K562 (cell line): ENCODE results near the gene NEMF. TPM values are rescaled to one million over a fixed set of nuclear protein-coding genes. Genes with fewer than 3 reads are reported as not detected.

Source experiments
- BRD4 ChIP-seq: fragments of 200-600 bp; sonication (generic); IDR thresholded peaks from 2 replicates; pipeline ENCODE4 v1.6.1; 2017; ENCODE audit warnings: inconsistent platforms
- CREM ChIP-seq: IDR thresholded peaks from 2 replicates; pipeline ENCODE4 v1.6.1; 2014; ENCODE audit warnings: antibody characterized with exemption, low read depth
- ELF2 ChIP-seq: fragments of 250-450 bp; sonication (Bioruptor Pico); IDR thresholded peaks from 2 replicates; pipeline ENCODE4 v1.5.0; 2021; ENCODE audit warnings: mild to moderate bottlenecking
- ETV6 ChIP-seq, 3 experiments: fragments of 150-350 bp in 1 of 3; sonication (generic) in 1 of 3; formaldehyde crosslinking in 1 of 3; IDR thresholded peaks; 2 replicates each; pipeline versions ENCODE4 v1.6.1 to v1.8.0; 2014 to 2022; ENCODE audit warnings: borderline replicate concordance in 2 of 3, low read depth in 2 of 3, antibody characterized with exemption in 1 of 3, low read length in 1 of 3, mild to moderate bottlenecking in 1 of 3, missing genetic modification reagents in 1 of 3
- FIP1L1 ChIP-seq: fragments of 200-400 bp; formaldehyde crosslinking; IDR thresholded peaks from 2 replicates; pipeline ENCODE4 v1.6.1; 2018; ENCODE audit warnings: mild to moderate bottlenecking, low read depth, low read length; ENCODE audit not compliant: poor library complexity, severe bottlenecking
- IRF2 ChIP-seq: sonication (generic); formaldehyde crosslinking; IDR thresholded peaks from 2 replicates; pipeline ENCODE4 v1.8.1; 2022; ENCODE audit warnings: mild to moderate bottlenecking, missing genetic modification reagents
- NCOA4 ChIP-seq: fragments of 450-650 bp; IDR thresholded peaks from 2 replicates; pipeline ENCODE4 v1.6.1; 2018; ENCODE audit warnings: mild to moderate bottlenecking; ENCODE audit not compliant: partially characterized antibody
- RB1 ChIP-seq: fragments of 450-650 bp; IDR thresholded peaks from 2 replicates; pipeline ENCODE4 v1.6.1; 2017; ENCODE audit warnings: low read depth, mild to moderate bottlenecking
- RBM25 ChIP-seq: fragments of 200-400 bp; formaldehyde crosslinking; IDR thresholded peaks from 2 replicates; pipeline ENCODE4 v1.6.1; 2018; ENCODE audit warnings: low read length, low read depth, moderate library complexity; ENCODE audit not compliant: severe bottlenecking
- SIN3A ChIP-seq, 2 experiments: fragments of 150-350 bp in 1 of 2; IDR thresholded peaks; 2 replicates each; pipeline ENCODE4 v1.6.1; 2011 to 2016; ENCODE audit warnings: borderline replicate concordance in 2 of 2, low read depth in 2 of 2, low read length in 2 of 2, mild to moderate bottlenecking in 2 of 2, moderate library complexity in 2 of 2; ENCODE audit not compliant: control insufficient read depth in 1 of 2
- SMAD4 ChIP-seq: fragments of 250-450 bp; sonication (Bioruptor Pico); conservative IDR thresholded peaks from 2 replicates; pipeline ENCODE4 v1.8.0; 2021; ENCODE audit warnings: inconsistent platforms, mild to moderate bottlenecking, moderate library complexity
- SOX6 ChIP-seq: fragments of 450-650 bp; IDR thresholded peaks from 2 replicates; pipeline ENCODE4 v1.6.1; 2014; ENCODE audit warnings: mild to moderate bottlenecking
- SRSF3 ChIP-seq: fragments of 200-400 bp; formaldehyde crosslinking; IDR thresholded peaks from 2 replicates; pipeline ENCODE4 v1.6.1; 2016; ENCODE audit warnings: mild to moderate bottlenecking, low read length, moderate library complexity; ENCODE audit not compliant: insufficient read depth
- ZBTB1 ChIP-seq: sonication (generic); formaldehyde crosslinking; IDR thresholded peaks from 2 replicates; pipeline ENCODE4 v1.8.1; 2023; ENCODE audit warnings: missing genetic modification reagents, low read depth, mild to moderate bottlenecking, borderline replicate concordance
- ZFX ChIP-seq: sonication (generic); formaldehyde crosslinking; IDR thresholded peaks from 2 replicates; pipeline ENCODE4 v1.8.0; 2022; ENCODE audit warnings: mild to moderate bottlenecking, missing genetic modification reagents, moderate library complexity
- polyA plus RNA-seq, 8 experiments: library from polyadenylated mRNA; depleted of rRNA in 4 of 8; stranded (reverse) in 5 of 8; unstranded in 3 of 8; fragments of >200 nt; fragmentation: Nextera tagmentation in 2 of 8; fragmentation: Illumina TruSeq in 1 of 8; extraction: Ambion mirVana in 2 of 8; extraction: Trizol in 1 of 8; gene quantifications; 2 replicates each; pipeline versions ENCODE4 v1.2.1 to v1.2.3, GENCODE V29; 2011 to 2014; ENCODE audit warnings: inconsistent platforms in 1 of 8, missing spikeins in 1 of 8
- total RNA-seq, 7 experiments: library from RNA; depleted of rRNA in 6 of 7; stranded (reverse); fragments of >200 nt in 6 of 7; fragmentation: Illumina TruSeq in 2 of 7; extraction: Trizol in 2 of 7; gene quantifications; 2 replicates each; pipeline versions ENCODE4 v1.2.1 to v1.2.3, GENCODE V29; 2011 to 2021; ENCODE audit warnings: low replicate concordance in 1 of 7
- TF ChIP-seq, protein P1 (sequence below): conservative IDR thresholded peaks from 2 replicates; pipeline ENCODE4 v1.6.1; 2011; ENCODE audit warnings: low read depth, mild to moderate bottlenecking, low read length; ENCODE audit not compliant: control insufficient read depth
- TF ChIP-seq, protein P2 (sequence below), 2 experiments: IDR thresholded peaks; 2 replicates each; pipeline ENCODE4 v1.6.1; 2012; ENCODE audit warnings: improper control_type of control experiment in 2 of 2, low read depth in 2 of 2, low read length in 2 of 2, borderline replicate concordance in 1 of 2
- TF ChIP-seq, protein P3 (sequence below): sonication (generic); formaldehyde crosslinking; IDR thresholded peaks from 2 replicates; pipeline ENCODE4 v1.8.1; 2023; ENCODE audit warnings: mild to moderate bottlenecking, missing genetic modification reagents, moderate library complexity

NEMF gene
- total and polyA plus RNA-seq, 9 of the 15 experiments (the other 6 are each of a cell fraction or from before 2014, with no cell fraction given) = 38.8 to 94.4 (median 61.0) TPM

DNA sequence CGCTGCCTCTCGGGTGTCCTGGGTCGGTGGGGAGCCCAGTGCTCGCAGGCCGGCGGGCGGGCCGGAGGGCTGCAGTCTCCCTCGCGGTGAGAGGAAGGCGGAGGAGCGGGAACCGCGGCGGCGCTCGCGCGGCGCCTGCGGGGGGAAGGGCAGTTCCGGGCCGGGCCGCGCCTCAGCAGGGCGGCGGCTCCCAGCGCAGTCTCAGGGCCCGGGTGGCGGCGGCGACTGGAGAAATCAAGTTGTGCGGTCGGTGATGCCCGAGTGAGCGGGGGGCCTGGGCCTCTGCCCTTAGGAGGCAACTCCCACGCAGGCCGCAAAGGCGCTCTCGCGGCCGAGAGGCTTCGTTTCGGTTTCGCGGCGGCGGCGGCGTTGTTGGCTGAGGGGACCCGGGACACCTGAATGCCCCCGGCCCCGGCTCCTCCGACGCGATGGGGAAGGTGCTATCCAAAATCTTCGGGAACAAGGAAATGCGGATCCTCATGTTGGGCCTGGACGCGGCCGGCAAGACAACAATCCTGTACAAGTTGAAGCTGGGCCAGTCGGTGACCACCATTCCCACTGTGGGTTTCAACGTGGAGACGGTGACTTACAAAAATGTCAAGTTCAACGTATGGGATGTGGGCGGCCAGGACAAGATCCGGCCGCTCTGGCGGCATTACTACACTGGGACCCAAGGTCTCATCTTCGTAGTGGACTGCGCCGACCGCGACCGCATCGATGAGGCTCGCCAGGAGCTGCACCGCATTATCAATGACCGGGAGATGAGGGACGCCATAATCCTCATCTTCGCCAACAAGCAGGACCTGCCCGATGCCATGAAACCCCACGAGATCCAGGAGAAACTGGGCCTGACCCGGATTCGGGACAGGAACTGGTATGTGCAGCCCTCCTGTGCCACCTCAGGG, 41.0 kb upstream of the NEMF start (continued):
- TF ChIP-seq, protein P1, sequence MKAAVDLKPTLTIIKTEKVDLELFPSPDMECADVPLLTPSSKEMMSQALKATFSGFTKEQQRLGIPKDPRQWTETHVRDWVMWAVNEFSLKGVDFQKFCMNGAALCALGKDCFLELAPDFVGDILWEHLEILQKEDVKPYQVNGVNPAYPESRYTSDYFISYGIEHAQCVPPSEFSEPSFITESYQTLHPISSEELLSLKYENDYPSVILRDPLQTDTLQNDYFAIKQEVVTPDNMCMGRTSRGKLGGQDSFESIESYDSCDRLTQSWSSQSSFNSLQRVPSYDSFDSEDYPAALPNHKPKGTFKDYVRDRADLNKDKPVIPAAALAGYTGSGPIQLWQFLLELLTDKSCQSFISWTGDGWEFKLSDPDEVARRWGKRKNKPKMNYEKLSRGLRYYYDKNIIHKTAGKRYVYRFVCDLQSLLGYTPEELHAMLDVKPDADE = 0 out of 2 replicates have a peak, but pooled peaks have one; percentile 20
- TF ChIP-seq BRD4 (peak; percentile 64; the same call in 1 of the 2 replicates), ZBTB1 (CRISPR knock-in tag) (peak; percentile 90; the same call in 1 of the 2 replicates), SIN3A (IDR thresholded peaks at IDR 0.05; ENCODE audit: borderline replicate concordance in 2 of 2, control insufficient read depth in 1 of 2, low read depth in 2 of 2, low read length in 2 of 2) (0 out of 4 replicates have a peak, but pooled peaks of 1 of the 2 experiments have one; percentile 4), SMAD4 (CRISPR knock-in tag) (peak; percentile 61), RBM25 (peak; percentile 34), ZFX (peak; percentile 40; the same call in 1 of the 2 replicates), IRF2 (CRISPR knock-in tag) (peak; percentile 46; the same call in 1 of the 2 replicates), SOX6 (0 out of 2 replicates have a peak, but pooled peaks have one; percentile 6), CREM (peak; percentile 19; the same call in 1 of the 2 replicates), RB1 (peak; percentile 27; the same call in 1 of the 2 replicates), ETV6 (IDR thresholded peaks at IDR 0.05; ENCODE audit: borderline replicate concordance in 1 of 2, low read depth in 2 of 2, low read length in 1 of 2) (0 out of 4 replicates have a peak, but pooled peaks of 1 of the 2 experiments have one; percentile 9), ETV6 (CRISPR knock-in tag; IDR thresholded peaks at IDR 0.05; ENCODE audit: borderline replicate concordance) (no peak), SRSF3 (0 out of 2 replicates have a peak, but pooled peaks have one; percentile 25), FIP1L1 (peak; percentile 60), ELF2 (CRISPR knock-in tag) (no peak), NCOA4 (no peak)
- TF ChIP-seq, protein P2, sequence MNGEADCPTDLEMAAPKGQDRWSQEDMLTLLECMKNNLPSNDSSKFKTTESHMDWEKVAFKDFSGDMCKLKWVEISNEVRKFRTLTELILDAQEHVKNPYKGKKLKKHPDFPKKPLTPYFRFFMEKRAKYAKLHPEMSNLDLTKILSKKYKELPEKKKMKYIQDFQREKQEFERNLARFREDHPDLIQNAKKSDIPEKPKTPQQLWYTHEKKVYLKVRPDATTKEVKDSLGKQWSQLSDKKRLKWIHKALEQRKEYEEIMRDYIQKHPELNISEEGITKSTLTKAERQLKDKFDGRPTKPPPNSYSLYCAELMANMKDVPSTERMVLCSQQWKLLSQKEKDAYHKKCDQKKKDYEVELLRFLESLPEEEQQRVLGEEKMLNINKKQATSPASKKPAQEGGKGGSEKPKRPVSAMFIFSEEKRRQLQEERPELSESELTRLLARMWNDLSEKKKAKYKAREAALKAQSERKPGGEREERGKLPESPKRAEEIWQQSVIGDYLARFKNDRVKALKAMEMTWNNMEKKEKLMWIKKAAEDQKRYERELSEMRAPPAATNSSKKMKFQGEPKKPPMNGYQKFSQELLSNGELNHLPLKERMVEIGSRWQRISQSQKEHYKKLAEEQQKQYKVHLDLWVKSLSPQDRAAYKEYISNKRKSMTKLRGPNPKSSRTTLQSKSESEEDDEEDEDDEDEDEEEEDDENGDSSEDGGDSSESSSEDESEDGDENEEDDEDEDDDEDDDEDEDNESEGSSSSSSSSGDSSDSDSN (IDR thresholded peaks at IDR 0.05; ENCODE audit: borderline replicate concordance in 1 of 2, low read depth in 2 of 2, low read length in 2 of 2) = peak in 1 of 2 experiments; percentile 45; a peak in 2 of 4 replicates
- TF ChIP-seq, protein P3, sequence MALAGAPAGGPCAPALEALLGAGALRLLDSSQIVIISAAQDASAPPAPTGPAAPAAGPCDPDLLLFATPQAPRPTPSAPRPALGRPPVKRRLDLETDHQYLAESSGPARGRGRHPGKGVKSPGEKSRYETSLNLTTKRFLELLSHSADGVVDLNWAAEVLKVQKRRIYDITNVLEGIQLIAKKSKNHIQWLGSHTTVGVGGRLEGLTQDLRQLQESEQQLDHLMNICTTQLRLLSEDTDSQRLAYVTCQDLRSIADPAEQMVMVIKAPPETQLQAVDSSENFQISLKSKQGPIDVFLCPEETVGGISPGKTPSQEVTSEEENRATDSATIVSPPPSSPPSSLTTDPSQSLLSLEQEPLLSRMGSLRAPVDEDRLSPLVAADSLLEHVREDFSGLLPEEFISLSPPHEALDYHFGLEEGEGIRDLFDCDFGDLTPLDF (CRISPR knock-in tag) = peak; percentile 27; the same call in 1 of the 2 replicates
